Ectodermal cell (in vitro differentiated cells): ENCODE data around the gene POLG2. TPM values are rescaled to one million over a fixed set of nuclear protein-coding genes. Genes with fewer than 3 reads are reported as not detected.
A peak's percentile ranks its signal among the peaks of the same experiment; 100 is the strongest.

Experiments used
- H3K27ac ChIP-seq: 2 replicates; pipeline ENCODE4 v1.7.0; 2013; ENCODE audit warnings: mild to moderate bottlenecking, low read depth, low read length; ENCODE audit not compliant: insufficient read depth, poor library complexity, severe bottlenecking
- H3K27me3 ChIP-seq: 2 replicates; pipeline ENCODE4 v1.7.0; 2013; ENCODE audit warnings: mild to moderate bottlenecking, low read length; ENCODE audit not compliant: insufficient read depth, control insufficient read depth, poor library complexity, severe bottlenecking
- H3K36me3 ChIP-seq: one replicate; pipeline ENCODE4 v1.7.0; 2013; ENCODE audit warnings: low read length; ENCODE audit not compliant: control insufficient read depth, insufficient read depth
- H3K4me1 ChIP-seq: one replicate; pipeline ENCODE4 v1.7.0; 2013; ENCODE audit warnings: low read length; ENCODE audit not compliant: control insufficient read depth, insufficient read depth
- H3K4me3 ChIP-seq: 2 replicates; pipeline ENCODE4 v1.7.0; 2013; ENCODE audit warnings: low read depth, low read length, control low read depth; ENCODE audit not compliant: insufficient read depth
- H3K9me3 ChIP-seq: 2 replicates; pipeline ENCODE4 v1.7.0; 2013; ENCODE audit warnings: mild to moderate bottlenecking, low read length, moderate library complexity; ENCODE audit not compliant: control insufficient read depth
- WGBS, 2 experiments: methylation state at CpG; one replicate each; pipeline ENCODE4 v1.1.7; 2013; ENCODE audit warnings: missing lambda C conversion rate in 2 of 2; 5-methylcytosine and 5-hydroxymethylcytosine counted together
- polyA plus RNA-seq, 4 experiments: library from polyadenylated mRNA; stranded (reverse); fragments of 50-300 nt; gene quantifications; one replicate each; pipeline ENCODE4 v1.2.3, GENCODE V29; 2013

The POLG2 gene
- 32.9 TPM for polyA plus RNA-seq (2013, experiment 1 of 4)
- 33.2 TPM for polyA plus RNA-seq (2013, experiment 2 of 4)
- polyA plus RNA-seq (2013, experiment 3 of 4): 26.8 TPM
- polyA plus RNA-seq (2013, experiment 4 of 4): 25.0 TPM

- peak within 1 kb of the TSS; percentile 86 for H3K4me3 ChIP-seq
- 1% methylated on average over 50 of the region's 50 CpGs for WGBS, 2 experiments
- H3K9me3 ChIP-seq: no peaks in the 10 kb centered on the region
- H3K27me3 ChIP-seq: no peaks in the 10 kb centered on the region
- peaks cover 31% of the 10 kb centered on the region for H3K36me3 ChIP-seq
- no peaks in the 10 kb centered on the region for H3K4me1 ChIP-seq
- peak within 1 kb of the TSS; percentile 97 for H3K27ac ChIP-seq
These were observed at the start of gene POLG2 for GRCh38 chr17:64496786-64497564. TSS of gene POLG2 (minus strand) at chr17:64497054. CDS start at chr17:64496968, 86 bp downstream.

DNA sequence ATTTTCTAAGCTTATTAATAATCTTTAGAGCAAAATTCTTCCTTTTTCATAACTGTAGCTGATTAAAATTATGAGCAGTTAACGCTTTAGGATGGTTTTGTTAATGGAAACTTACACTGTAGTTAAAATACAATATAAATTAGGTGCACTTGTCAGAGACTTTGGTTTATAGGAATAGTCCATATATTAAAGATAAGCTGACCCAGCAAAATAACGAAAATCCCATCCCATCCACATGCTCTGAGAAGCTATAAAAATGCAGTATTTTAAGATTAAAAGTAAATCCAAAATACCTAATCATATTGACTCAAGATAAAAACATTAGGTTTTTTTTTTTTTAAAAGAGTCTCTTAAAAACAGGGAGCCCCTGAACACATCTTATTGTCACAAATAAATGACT, 47.9 kb upstream of the POLG2 start:
- H3K4me1 ChIP-seq: no peaks in the 10 kb centered on the region
- no CpG with 5 or more reads among the region's 2 CpGs for WGBS, 2 experiments
- H3K27me3 ChIP-seq: no peaks in the 10 kb centered on the region
- H3K36me3 ChIP-seq: no peaks in the 10 kb centered on the region
- H3K9me3 ChIP-seq: no peaks in the 10 kb centered on the region
- no peak overlapping the region for H3K27ac ChIP-seq
- H3K4me3 ChIP-seq: no peak overlapping the region

- Histone ChIP-seq H3K4me1 (no peaks in the 10 kb centered on the region), H3K36me3 (peaks cover 13% of the 10 kb centered on the region)
- WGBS, 2 experiments: 93 to 97% methylated on average over 4 of the region's 5 CpGs
These were observed 43.4 kb upstream of the POLG2 start for GRCh38 chr17:64540118-64540776.

DNA sequence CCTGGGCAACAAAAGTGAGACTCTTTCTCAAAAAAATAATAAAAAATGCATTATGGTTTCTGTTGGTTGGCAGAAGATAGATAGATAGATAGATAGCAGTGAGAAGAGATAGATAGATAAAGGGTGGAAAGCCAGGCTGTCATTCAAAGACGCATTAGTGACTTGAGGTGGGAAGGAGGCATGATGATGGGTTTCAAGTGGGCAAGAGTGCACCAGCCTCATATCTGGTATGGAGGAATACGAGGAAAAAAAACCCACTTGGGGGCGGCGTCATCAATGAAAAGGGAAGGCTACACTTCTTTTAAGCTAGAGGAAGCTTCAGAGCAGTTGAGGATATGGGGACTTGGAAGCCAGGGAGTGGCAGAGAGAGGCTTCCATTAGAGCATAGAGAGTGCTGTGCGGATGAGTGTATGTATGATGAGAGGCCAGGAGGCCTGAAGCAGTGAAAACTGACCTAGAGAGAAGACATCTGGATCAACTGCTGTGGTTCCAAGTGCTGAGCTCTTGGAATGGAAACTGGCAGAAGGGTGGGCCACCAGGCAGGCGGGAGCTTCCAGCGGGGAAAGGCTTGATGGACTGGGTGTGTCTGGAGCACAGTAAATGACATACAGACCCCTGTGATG, 41.8 kb upstream of the POLG2 start:
- Histone ChIP-seq H3K27ac (no peak overlapping the region), H3K27me3 (no peaks in the 10 kb centered on the region), H3K36me3 (peaks cover 22% of the 10 kb centered on the region), H3K9me3 (no peaks in the 10 kb centered on the region), H3K4me3 (no peak overlapping the region), H3K4me1 (no peaks in the 10 kb centered on the region)
- WGBS, 2 experiments: 93 to 95% methylated on average over 7 of the region's 7 CpGs

More at GRCh38 chr17:64540118-64540776, 43.4 kb upstream of the POLG2 start:
- no peaks in the 10 kb centered on the region for H3K27me3 ChIP-seq
- H3K4me3 ChIP-seq: no peak overlapping the region
- no peaks in the 10 kb centered on the region for H3K9me3 ChIP-seq
- H3K27ac ChIP-seq: no peak overlapping the region

DNA sequence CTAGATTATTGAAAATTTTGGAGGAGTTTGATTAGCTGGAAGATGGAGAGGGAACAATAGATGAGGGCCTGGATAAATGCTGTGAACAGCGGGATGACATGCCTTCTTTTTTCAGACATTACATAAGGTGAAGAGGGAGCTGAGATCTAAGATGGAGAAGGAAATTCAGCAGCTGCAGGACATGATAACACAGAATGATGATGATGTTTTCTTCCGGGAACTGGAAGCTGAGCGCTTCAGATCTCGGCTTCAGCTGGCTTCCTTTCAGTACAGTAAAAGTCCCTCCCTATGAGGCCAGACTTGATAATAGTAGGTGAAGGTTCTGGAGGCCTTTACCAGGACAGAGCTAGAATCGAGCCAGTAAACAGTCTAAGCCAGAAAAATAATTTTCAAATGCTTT, 40.6 kb upstream of the POLG2 start:
- Histone ChIP-seq H3K27me3 (no peaks in the 10 kb centered on the region), H3K9me3 (no peaks in the 10 kb centered on the region), H3K4me3 (no peak overlapping the region), H3K27ac (no peak overlapping the region), H3K4me1 (no peaks in the 10 kb centered on the region), H3K36me3 (peaks cover 31% of the 10 kb centered on the region)
- 93 to 99% methylated on average over 4 to 5 of the region's 5 CpGs for WGBS, 2 experiments

DNA sequence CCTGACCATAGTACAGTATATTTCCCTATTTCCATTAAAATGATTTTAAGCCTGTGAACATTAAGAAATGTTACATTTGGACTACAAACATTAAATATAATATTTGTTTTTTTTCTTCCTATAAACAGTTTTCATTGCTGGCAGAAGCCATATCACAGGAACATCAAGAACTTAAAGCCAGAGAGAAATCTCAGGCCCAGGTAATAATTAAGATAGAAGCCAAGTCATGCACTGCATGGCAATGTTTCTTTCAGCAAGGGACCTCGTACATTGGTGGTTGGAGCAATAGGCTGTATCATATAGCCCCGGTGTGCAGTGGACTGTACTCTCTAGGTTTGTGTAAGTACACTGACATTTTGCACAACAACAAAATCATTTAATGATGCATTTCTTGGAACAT, 40.1 kb upstream of the POLG2 start:
- peaks cover 37% of the 10 kb centered on the region for H3K36me3 ChIP-seq
- no peak overlapping the region for H3K4me3 ChIP-seq
- no peak overlapping the region for H3K27ac ChIP-seq
- H3K27me3 ChIP-seq: no peaks in the 10 kb centered on the region
- H3K9me3 ChIP-seq: no peaks in the 10 kb centered on the region
- 92 to 95% methylated on average over 2 of the region's 2 CpGs for WGBS, 2 experiments
- H3K4me1 ChIP-seq: no peaks in the 10 kb centered on the region

DNA sequence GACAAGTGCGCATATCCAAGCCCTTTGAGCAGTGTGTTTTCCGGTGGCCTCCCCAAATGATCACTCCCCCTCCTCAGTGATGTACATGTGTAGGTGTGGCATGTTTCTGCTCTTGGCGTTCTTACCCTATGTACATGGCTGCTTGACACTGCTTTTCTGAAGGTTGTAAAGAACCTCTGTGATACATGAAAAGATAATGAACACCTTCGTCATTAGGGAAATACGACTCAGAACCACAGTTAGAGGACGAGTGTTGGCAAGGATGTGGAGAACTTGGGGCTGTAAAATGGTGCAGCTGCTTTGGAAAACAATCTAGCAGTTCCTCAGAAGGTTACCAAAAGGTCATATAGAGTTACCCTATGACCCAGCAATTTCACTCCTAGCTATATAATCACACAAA, 38.5 kb upstream of the POLG2 start:
- no peak overlapping the region for H3K27ac ChIP-seq
- WGBS, 2 experiments: 95 to 96% methylated on average over 6 of the region's 6 CpGs

DNA sequence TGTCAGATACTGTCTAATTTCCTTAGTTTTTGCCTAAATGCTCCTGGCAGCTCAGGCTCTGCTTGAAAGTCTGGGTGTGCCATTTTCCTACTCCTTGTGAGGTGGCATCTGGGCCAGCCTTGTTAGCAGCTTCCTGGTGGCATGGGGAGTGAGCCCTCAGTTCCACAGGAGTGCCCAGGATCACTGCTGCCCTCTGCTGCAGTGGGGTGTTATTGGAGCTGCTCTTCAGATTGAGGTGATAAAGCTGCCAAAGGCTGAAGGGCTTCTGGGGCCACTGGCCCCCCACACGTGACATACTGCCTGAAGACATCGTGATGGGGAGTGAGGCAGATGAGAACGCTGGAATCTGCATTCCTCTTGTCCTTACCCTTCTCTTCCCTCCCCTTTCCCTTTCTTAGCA, 37.3 kb upstream of the POLG2 start:
- H3K27ac ChIP-seq: no peak overlapping the region
- 93 to 95% methylated on average over 3 of the region's 3 CpGs for WGBS, 2 experiments
- no peak overlapping the region for H3K4me3 ChIP-seq
- no peaks in the 10 kb centered on the region for H3K27me3 ChIP-seq
- no peaks in the 10 kb centered on the region for H3K4me1 ChIP-seq
- no peaks in the 10 kb centered on the region for H3K9me3 ChIP-seq
- peaks cover 58% of the 10 kb centered on the region for H3K36me3 ChIP-seq

More for the DNA sequence above, 38.5 kb upstream of the POLG2 start:
- Histone ChIP-seq H3K27me3 (no peaks in the 10 kb centered on the region), H3K9me3 (no peaks in the 10 kb centered on the region), H3K36me3 (peaks cover 46% of the 10 kb centered on the region), H3K4me3 (no peak overlapping the region), H3K4me1 (no peaks in the 10 kb centered on the region)

DNA sequence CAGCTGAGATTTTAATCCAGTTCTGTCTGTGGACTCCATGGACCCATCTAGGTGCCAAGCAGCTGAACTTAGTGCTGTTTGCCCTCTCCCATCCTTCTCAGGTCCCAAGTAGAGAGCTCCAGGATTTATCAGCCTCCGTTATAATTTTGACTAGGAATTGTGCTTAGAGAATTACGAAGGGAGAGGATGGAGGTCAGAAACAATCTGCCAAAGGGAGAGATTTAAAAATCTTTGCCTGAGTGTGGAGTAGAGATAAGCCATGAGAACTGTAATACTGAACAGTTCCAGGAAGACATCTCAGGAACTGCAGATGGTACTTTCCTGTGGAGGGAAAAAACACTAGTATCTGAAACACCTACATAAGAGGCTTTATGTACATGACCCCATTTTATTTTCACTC, 36.9 kb upstream of the POLG2 start:
- no peaks in the 10 kb centered on the region for H3K4me1 ChIP-seq
- peaks cover 62% of the 10 kb centered on the region for H3K36me3 ChIP-seq
- 90 to 94% methylated on average over 2 of the region's 2 CpGs for WGBS, 2 experiments
- H3K4me3 ChIP-seq: no peak overlapping the region
- H3K9me3 ChIP-seq: no peaks in the 10 kb centered on the region
- no peak overlapping the region for H3K27ac ChIP-seq
- H3K27me3 ChIP-seq: no peaks in the 10 kb centered on the region

DNA sequence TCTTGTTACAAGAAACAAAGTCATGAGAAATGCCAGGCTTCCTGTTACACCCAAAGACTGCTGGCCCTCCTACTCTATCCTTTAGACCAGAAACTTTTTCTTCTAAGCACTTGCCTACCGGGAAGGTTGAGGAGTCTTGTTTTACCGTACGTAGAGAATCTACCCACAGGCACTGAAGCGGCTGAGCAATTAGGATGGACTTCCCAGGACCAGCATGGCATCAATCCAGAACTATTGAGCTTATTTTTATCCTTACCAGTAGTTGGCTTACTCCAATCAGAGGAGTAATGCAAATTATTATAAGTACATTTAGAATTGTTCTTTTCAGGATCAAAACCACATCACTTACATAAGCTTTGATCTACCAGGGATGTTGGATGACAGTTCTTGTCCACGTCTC, 35.6 kb upstream of the POLG2 start:
- H3K4me3 ChIP-seq: no peak overlapping the region
- WGBS, 2 experiments: 96% methylated on average over 5 of the region's 5 CpGs
- no peaks in the 10 kb centered on the region for H3K4me1 ChIP-seq
- no peak overlapping the region for H3K27ac ChIP-seq
- no peaks in the 10 kb centered on the region for H3K27me3 ChIP-seq
- H3K36me3 ChIP-seq: peaks cover 68% of the 10 kb centered on the region
- H3K9me3 ChIP-seq: no peaks in the 10 kb centered on the region
